Activated T-cell treated with anti-CD3 and anti-CD28 coated beads for 4 hours (primary cell): ENCODE data around the gene C10orf143.
"Not testable (repeated sequence)": the region's sequence is repeated elsewhere in the genome, so short reads cannot be mapped to it uniquely, and the experiment has no call there.

Source experiments
- DNase-seq: peaks from one replicate; pipeline ENCODE4 v3.0.0-alpha.2; 2020

C10orf143 gene

DNA sequence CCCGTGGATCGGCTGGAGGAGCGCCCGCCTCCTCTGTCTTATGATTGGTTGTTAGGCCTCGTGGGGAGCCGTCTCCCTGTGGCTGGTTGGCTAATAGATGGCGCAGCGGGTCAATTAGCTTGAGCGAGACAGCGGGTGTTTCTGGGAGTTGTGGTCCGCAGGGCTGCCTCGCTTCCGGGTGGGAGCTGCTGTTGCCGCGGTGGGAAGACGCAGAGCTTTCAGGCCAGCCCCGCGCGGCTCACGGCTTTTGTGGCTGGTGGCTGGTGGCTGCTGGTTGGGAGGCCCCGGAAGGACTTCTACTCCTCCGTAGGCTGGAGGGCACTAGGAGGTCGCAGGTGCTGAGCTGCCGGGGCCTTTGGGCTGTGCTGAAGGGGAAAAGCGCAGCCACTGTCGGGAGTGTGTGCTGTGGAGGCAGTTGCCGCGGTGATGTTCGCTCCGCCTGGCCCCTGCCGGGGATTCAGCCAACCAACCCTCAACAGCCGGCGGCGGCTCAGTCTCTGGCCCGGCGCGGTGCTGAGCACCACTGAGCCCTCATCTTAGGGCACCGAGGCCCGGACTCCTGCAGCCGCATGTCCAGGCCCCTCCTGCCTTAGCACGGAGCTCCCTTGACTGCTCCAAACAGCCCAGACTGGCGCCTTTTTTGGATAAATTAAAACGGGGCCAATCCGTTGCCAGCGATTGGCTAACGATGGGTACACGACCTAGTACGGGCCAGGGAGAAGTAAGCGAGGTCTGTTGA, 652 bp upstream of the C10orf143 start:
- DNase-seq, result peak; percentile 89

- peak; percentile 69 for DNase-seq
These were observed 809 bp downstream of the C10orf143 start for GRCh38 chr10:130109796-130110245.

- DNase-seq, result no peak
These were observed 1.6 kb downstream of the C10orf143 start for GRCh38 chr10:130108934-130109604.

DNA sequence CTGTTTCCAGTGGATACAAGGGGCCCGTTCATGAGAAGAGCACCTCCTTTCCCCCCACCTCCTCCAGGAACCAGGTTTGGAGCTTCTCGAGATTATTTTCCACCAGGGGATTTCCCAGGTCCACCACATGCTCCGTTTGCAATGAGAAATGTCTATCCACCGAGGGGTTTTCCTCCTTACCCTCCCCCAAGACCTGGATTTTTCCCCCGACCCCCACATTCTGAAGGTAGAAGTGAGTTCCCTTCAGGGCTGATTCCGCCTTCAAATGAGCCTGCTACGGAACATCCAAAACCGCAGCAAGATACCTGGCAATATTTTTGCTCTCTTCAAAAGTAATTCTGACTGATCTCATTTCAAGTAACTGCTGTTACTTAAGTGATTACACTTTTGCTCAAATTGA, 2.5 kb downstream of the C10orf143 start:
- DNase-seq, result peak; percentile 11

DNA sequence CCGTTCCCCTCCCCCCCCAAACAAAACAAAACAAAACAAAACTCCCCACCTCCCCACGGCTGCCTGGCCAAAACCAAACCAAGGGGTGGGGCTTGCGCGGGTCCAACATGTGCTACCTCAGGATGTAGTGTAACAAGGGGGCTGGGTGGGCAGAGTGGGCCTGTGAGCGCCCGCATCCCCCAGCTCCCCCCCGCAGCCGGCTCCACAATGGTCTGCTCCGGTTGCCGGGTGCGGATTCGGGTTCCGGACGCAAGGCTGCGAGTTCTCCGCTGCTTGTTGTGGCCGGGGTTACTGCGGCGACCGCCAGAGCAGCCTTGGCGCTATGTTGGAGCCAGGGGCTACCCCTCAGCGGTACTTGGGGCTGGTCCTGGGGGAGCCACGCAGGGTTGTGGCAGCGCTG, 4.9 kb downstream of the C10orf143 start:
- no peak for DNase-seq

GRCh38 chr10:130099344-130099743, 11.3 kb downstream of the C10orf143 start:
- no peak for DNase-seq

- not testable (repeated sequence) for DNase-seq
These were observed 20.1 kb downstream of the C10orf143 start for GRCh38 chr10:130090565-130090964.

GRCh38 chr10:130080461-130080814, 30.2 kb downstream of the C10orf143 start:
- no peak for DNase-seq

GRCh38 chr10:130079614-130080460, 30.8 kb downstream of the C10orf143 start:
- no peak for DNase-seq

DNA sequence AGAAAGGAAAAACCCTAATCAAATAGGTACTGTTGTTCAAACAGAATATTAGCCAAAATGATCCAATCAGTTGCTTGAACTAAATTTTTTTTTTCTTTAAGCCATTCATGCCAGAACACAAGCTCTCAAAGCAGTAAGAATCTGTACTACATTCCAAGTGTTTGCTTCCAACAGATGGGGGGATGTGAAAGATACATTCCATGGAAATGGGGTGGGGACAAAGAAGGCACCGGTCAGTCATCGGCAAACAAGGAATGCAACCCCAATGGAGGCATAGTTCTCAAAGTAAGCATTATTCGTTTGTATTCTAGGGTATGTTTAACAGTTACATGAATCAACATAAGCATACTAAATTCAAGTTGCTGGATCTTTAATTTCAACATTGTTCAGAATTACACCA, 32.5 kb downstream of the C10orf143 start:
- DNase-seq, result no peak

DNA sequence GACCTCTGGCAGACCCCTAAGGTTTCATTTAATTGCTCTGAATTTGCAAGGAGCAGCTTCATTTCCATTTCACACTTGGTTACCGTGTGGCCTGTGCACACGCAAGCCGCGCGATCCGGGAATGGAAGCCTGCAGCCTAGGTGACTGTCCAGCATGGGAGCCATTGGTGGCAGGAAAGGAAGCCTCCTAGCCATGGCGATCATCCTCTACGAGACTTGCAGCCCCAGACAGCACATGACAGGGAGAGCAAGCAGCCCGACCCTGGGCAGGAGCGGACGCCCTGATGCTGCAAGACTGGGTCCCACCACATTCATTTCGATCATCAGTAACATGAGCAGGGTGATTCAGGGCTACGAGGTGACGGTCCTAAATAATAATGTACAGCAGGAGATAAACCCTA, 33.9 kb downstream of the C10orf143 start:
- DNase-seq, result no peak

DNA sequence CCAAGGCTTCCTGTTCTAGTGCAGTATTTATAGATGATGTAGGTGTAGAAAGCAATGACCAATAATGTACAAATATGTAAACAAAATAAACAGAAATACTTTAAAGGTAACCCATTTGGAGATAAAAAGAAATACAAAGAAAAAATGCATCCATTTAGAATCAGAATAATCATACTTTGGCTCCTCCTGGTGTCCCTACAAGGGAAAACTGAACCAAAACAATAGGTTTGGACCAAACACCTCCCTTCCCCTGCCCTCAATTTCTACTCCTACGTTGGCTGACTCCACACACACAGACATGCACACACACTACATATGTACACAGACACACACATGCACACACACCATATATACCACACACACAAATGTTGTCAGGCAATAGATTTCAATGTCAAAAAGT, 36.0 kb downstream of the C10orf143 start:
- no peak for DNase-seq

DNA sequence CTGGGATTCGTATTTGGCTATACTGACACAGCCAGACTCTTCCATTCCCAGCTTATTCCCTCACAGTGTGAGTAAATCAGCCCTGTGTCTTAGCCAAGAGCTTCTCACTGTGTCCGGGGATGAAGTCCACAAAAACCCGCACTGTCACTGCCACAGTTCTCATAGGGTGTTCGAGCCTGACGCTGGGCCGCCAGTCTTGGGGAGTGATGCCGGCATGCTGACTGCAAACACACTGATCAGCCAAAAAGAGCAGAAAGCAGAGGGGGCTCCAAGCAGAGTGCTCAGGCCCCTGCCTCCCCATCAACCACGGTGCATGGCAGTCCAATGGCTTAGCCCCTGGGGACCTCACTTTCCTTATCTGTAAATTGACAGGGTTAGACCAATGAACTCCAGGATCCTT, 36.7 kb downstream of the C10orf143 start:
- DNase-seq, result no peak

- DNase-seq, result no peak
These were observed 38.4 kb downstream of the C10orf143 start for GRCh38 chr10:130072247-130072646.

DNA sequence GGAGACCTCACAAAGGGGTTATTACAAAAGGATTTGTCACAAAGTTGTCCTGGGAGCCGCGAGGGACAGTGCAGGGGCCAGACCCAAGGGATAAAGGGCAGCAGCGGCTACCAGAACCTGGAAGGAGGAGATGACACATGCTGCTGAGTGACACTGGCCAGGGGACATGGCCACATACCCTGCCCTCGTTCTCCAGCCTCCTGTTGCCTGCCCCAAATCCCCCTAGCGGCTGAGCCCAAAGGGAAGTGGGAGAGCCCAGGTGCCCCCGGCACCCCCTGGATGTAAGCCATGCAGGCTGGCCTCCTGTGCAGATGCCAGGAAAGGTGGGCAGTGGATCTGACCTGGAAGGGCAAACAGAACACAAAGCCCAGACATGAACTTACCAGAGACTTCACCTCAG, 42.7 kb downstream of the C10orf143 start:
- no peak for DNase-seq

DNA sequence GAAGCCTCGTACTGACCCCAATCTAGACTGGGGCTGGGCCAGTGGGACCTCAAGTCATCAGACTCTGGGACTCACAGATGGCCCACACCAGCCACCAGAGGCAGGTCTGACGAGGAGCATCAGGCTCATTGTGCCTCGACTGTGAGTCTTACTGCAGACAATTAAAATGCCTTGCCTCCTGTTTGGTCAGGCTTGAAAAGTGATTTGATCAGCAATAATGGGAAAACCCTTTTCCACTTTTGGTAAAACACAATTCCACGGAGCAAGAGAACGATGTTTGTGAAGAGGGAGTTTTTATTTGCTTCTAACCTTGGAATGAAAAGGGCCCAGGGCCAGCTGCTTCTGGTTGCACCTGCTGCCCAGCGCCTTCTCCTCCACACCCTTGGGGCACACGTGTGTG, 43.9 kb downstream of the C10orf143 start:
- no peak for DNase-seq

DNA sequence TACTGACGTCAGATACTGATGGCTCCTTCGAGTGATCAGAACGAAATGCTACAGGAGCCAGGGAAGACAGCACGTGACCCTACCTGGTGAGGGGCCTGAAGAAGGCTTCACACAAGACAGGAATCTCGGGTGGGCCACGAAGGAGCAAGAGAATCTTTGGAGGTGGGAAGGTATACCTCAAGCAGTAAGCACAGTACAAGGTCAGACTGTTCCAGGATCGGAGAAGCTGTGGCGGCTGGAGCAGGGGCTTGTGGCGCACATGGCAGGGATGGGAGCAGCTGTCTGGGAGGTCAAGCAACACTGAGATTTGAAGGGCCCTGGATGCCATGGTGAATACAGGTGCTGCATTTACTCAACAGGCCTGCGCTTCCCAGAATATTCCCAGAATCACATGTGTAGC, 45.4 kb downstream of the C10orf143 start:
- DNase-seq, result no peak

- DNase-seq, result no peak
These were observed 45.8 kb downstream of the C10orf143 start for GRCh38 chr10:130064783-130065182.

DNA sequence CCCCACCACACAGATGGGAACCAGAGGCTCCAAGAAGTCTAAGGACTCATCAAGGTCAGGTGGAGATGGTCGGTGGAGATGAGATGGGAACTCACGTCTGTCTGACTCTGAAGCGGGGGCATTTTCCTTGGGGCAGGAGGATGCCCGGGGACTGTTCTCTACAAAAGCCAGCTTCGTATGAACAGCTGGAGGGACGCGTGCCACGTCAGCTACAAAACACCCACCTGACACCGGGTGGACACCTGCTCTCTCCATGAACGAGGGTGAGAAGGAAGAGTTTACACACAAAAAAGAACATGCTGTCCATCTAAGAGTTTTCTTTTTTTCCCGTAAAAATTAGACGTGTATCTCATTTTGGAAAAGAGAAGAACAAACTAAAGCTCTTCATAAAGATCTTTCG, 47.7 kb downstream of the C10orf143 start:
- DNase-seq, result no peak

DNA sequence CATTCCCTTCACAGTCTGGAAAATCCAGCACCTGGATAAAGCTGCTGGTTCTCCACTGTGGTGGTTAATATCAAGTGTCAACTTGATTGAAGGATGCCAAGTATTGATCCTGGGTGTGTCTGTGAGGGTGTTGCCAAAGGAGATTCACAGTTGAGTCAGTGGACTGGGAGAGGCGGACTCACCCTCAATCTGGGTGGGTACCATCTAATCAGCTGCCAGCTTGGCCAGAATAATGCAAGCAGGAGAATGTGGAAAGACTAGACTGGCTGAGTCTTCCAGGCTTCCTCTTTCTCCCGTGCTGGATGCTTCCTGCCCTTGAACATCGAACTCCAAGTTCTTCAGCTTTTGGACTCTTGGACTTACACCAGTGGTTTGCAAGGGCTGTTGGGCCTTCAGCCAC, 48.4 kb downstream of the C10orf143 start:
- DNase-seq, result no peak

DNA sequence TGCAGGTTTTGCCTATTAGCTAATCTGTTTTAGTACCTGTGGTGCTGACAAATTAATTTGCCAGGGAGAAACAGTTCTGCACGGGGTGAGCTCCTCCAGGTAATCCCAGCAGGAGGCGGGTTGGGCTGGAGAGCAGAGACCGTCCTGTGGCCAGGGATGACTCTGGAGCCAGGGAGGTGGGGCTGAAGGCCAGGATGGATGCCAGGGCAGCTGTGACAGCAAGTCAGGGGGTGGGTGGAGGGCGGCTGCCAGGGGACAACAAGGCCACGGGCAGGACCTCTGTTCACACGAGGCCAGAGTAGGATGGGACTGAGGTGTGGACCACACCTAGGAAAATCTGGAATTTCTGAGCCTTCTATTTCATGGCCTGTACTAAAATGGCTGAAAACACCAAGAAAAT, 48.9 kb downstream of the C10orf143 start:
- no peak for DNase-seq

DNA sequence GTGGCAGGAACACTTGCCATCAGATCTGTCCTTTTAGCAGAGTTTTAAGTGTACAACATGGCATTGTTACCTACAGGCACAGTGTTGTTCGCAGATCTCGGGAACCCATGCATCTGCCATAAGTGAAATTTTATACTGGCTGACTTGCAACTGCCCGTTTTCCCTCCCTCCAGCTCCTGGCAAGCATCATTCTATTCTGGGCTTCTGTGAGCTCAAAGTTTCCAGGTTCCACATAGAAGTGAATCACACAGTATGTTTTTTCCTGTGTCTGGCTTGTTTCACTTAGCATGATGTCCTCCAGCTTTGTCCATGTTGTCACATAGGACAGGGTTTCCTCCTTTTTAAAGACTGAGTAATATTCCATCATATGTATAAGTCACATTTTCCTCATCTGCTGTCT, 56.6 kb downstream of the C10orf143 start:
- no peak for DNase-seq

DNA sequence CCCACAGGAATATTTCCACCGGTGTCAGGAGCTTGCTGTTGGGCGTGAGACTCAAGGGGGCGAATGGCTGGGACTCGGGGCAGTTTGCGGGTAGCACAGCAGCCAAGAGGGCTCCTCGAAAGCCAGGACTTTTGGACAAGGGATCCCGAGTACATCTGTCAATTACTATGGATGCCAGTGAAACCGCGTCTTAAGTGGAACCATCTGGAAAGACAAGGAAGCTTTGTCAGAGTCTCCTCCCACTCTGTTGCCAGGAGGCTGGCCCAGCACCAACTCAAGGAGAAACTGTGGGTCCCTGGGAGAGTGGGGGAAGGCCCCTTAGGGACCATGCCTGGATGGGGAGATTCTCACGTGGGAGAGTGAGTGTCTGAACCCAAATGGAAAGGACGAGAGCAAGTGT, 57.1 kb downstream of the C10orf143 start:
- no peak for DNase-seq

- DNase-seq, result no peak
These were observed 58.4 kb downstream of the C10orf143 start for GRCh38 chr10:130052193-130052592.
